Epithelial cell of esophagus (primary cell): ENCODE measurements around the gene CERS3.
"Not testable (repeated sequence)": the region's sequence is repeated elsewhere in the genome, so short reads cannot be mapped to it uniquely, and the experiment has no call there.

Experiments used
- DNase-seq: peaks from one replicate; pipeline ENCODE4 v3.0.0; 2010; ENCODE audit warnings: low read depth
- H3K4me3 ChIP-seq: 2 replicates; pipeline ENCODE4 v1.5.1; 2011; ENCODE audit warnings: mild to moderate bottlenecking, low read length, control low read depth
- CTCF ChIP-seq: IDR thresholded peaks from 2 replicates; pipeline ENCODE4 v1.5.1; 2011; ENCODE audit warnings: low read depth, mild to moderate bottlenecking, low read length, control low read depth, inconsistent platforms; ENCODE audit not compliant: insufficient read depth; ENCODE audit errors: missing control alignments

CERS3 gene

GRCh38 chr15:100461049-100461448, 67.7 kb downstream of the CERS3 start:
- TF ChIP-seq CTCF: no peak
- no peak for DNase-seq
- H3K4me3 ChIP-seq: no peak overlapping the region

- peak; percentile 26 for DNase-seq
- no peak overlapping the region for H3K4me3 ChIP-seq
- no peak for TF ChIP-seq CTCF
Measured at GRCh38 chr15:100457201-100457600, 71.5 kb downstream of the CERS3 start.

GRCh38 chr15:100454148-100454547, 74.6 kb downstream of the CERS3 start:
- DNase-seq: no peak
- no peak for TF ChIP-seq CTCF
- H3K4me3 ChIP-seq: no peak overlapping the region

- no peak for TF ChIP-seq CTCF
- H3K4me3 ChIP-seq: no peak overlapping the region
- DNase-seq: no peak
Measured at GRCh38 chr15:100448481-100448880, 80.3 kb downstream of the CERS3 start.

- not testable (repeated sequence) for DNase-seq, H3K4me3 ChIP-seq
Measured at GRCh38 chr15:100441063-100441462, 87.7 kb downstream of the CERS3 start.

- DNase-seq: no peak
- TF ChIP-seq CTCF: no peak
- no peak overlapping the region for H3K4me3 ChIP-seq
Measured at GRCh38 chr15:100439514-100439913, 89.2 kb downstream of the CERS3 start.

GRCh38 chr15:100438570-100438969, 90.2 kb downstream of the CERS3 start:
- H3K4me3 ChIP-seq: no peak overlapping the region
- no peak for TF ChIP-seq CTCF
- DNase-seq: peak; percentile 86

GRCh38 chr15:100437261-100437660, 91.5 kb downstream of the CERS3 start:
- no peak for TF ChIP-seq CTCF
- no peak overlapping the region for H3K4me3 ChIP-seq
- DNase-seq: no peak
